Measurements from ENCODE around the gene IKZF3. TPM values are rescaled to one million over a fixed set of nuclear protein-coding genes. Genes with fewer than 3 reads are reported as not detected.

IKZF3 gene
- total and polyA plus RNA-seq, 8 donors = 0.12 to 1.2 (median 0.61) TPM

DNA sequence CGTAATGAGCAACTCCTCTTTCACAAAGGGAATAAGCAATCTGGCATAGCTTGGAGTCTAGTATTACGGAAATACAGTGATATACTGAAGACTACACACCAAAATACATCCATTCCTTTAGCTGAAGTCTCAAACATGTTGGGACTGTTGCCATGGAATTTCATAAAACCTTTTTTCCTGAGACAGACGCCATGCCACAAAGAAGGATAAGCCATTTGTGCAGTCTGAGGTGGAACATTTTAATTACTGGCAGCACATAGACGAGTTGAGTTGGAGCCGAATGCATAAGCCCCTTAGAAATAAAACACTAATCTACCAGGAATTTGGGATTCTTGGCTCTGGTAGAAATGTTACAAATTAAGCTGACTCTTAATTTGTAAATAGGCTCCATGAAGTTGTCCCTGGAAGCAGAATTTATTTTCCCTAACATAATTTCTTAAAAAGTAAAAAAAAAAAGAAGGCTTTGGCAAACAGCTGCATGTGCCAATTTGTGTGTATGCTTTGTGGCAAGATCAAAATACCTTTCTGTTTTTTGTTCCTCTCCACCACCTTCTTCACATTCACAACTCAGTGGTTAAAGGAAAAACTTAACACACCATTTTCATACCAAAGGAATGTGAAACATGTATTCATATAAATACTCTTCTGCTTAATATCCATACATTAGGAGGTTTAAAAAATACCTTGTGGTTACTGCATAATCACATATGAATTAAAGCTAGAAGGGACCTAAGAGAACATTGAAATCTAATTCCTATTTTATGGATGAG lies 100.9 kb downstream of the IKZF3 start:
- 59 to 63% methylated on average over 5 of the region's 5 CpGs for WGBS, 2 donors
- intact Hi-C loops (cut with DNase I) = no loop called here
- FAIRE-seq = no peak

DNA sequence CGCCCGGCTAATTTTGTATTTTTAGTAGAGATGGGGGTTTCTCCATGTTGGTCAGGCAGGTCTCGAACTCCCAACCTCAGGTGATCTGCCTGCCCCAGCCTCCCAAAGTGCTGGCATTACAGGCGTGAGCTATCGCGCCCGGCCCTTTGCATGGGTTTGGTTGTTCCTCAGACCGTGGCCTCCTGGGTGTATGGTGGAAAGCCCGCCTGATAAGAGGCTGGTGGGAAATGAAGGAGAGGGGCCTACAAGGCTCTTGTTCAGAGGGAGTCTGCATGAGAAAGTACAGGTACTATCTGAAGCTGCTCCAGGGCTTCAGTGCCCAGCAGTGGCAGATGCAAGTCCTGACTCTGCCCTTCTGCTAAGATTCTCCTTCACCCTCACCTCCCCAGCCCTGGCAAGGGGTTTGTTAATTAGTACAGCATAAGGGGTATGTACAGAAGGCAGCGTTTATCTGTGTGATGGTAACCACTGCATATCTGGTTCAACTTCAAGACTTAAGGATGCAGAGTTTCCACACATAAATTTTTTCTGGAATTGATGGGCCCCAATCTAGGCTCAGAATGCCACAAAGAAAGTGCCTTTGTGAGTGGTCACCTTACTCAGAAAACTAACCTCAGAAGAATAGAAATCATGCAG lies 102.1 kb downstream of the IKZF3 start:
- 80 to 87% methylated on average over 10 of the region's 10 CpGs for WGBS, 2 donors
- FAIRE-seq (no peak), DNase-seq (peak in 1 of 6 donors; percentile 28), ATAC-seq (no peak)
- no peaks in the 10 kb centered on the region for H3K9me3 ChIP-seq
- no peak overlapping the region for H3K4me3 ChIP-seq
- H3K27ac ChIP-seq = no peak overlapping the region
- H3K4me1 ChIP-seq = no peaks in the 10 kb centered on the region
- intact Hi-C loops (cut with DNase I) = no loop called here
- TF ChIP-seq, protein P1, sequence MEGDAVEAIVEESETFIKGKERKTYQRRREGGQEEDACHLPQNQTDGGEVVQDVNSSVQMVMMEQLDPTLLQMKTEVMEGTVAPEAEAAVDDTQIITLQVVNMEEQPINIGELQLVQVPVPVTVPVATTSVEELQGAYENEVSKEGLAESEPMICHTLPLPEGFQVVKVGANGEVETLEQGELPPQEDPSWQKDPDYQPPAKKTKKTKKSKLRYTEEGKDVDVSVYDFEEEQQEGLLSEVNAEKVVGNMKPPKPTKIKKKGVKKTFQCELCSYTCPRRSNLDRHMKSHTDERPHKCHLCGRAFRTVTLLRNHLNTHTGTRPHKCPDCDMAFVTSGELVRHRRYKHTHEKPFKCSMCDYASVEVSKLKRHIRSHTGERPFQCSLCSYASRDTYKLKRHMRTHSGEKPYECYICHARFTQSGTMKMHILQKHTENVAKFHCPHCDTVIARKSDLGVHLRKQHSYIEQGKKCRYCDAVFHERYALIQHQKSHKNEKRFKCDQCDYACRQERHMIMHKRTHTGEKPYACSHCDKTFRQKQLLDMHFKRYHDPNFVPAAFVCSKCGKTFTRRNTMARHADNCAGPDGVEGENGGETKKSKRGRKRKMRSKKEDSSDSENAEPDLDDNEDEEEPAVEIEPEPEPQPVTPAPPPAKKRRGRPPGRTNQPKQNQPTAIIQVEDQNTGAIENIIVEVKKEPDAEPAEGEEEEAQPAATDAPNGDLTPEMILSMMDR (IDR thresholded peaks at IDR 0.05) = no peak
- no peaks in the 10 kb centered on the region for H3K36me3 ChIP-seq
- no peaks in the 10 kb centered on the region for H3K27me3 ChIP-seq

More for the DNA sequence above, 100.9 kb downstream of the IKZF3 start:
- DNase-seq (no peak), ATAC-seq (no peak)
- Histone ChIP-seq H3K4me1 (no peaks in the 10 kb centered on the region), H3K36me3 (no peaks in the 10 kb centered on the region), H3K27me3 (no peaks in the 10 kb centered on the region), H3K27ac (no peak overlapping the region), H3K9me3 (no peaks in the 10 kb centered on the region), H3K4me3 (no peak overlapping the region)
- TF ChIP-seq, protein P1 (IDR thresholded peaks at IDR 0.05) = no peak

DNA sequence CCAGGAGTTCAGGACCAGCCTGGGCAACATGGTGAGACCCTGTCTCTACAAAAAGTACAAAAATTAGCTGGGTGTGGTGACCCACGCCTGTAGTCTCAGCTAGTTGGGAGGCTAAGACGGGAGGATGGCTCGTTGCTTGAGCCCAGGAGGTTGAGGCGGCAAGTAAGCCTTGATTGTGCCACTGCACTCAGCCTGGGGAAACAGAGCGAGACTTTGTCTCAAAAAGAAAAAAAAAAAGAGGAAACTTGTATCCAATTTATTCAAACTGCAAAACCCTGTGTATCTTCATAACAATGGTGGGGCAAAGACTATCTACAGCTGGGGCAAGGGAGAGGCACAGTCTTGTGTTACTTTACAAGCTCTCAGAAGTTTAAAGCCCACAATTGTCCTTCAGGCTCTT lies 104.9 kb downstream of the IKZF3 start:
- no peak for DNase-seq
- no peak overlapping the region for H3K27ac ChIP-seq
- TF ChIP-seq, protein P1 (IDR thresholded peaks at IDR 0.05) = no peak
- 68 to 86% methylated on average over 5 of the region's 5 CpGs for WGBS, 2 donors
- no peak overlapping the region for H3K4me3 ChIP-seq
- H3K9me3 ChIP-seq = no peaks in the 10 kb centered on the region
- no peak for FAIRE-seq
- intact Hi-C loops (cut with DNase I) = loop anchor here in 1 of 3 donors (5.0 kb wide), 1 partner anchor 137 kb away; no protein-coding TSS in a partner anchor
- ATAC-seq = no peak
- no peaks in the 10 kb centered on the region for H3K4me1 ChIP-seq
- H3K36me3 ChIP-seq = no peaks in the 10 kb centered on the region
- H3K27me3 ChIP-seq = no peaks in the 10 kb centered on the region

DNA sequence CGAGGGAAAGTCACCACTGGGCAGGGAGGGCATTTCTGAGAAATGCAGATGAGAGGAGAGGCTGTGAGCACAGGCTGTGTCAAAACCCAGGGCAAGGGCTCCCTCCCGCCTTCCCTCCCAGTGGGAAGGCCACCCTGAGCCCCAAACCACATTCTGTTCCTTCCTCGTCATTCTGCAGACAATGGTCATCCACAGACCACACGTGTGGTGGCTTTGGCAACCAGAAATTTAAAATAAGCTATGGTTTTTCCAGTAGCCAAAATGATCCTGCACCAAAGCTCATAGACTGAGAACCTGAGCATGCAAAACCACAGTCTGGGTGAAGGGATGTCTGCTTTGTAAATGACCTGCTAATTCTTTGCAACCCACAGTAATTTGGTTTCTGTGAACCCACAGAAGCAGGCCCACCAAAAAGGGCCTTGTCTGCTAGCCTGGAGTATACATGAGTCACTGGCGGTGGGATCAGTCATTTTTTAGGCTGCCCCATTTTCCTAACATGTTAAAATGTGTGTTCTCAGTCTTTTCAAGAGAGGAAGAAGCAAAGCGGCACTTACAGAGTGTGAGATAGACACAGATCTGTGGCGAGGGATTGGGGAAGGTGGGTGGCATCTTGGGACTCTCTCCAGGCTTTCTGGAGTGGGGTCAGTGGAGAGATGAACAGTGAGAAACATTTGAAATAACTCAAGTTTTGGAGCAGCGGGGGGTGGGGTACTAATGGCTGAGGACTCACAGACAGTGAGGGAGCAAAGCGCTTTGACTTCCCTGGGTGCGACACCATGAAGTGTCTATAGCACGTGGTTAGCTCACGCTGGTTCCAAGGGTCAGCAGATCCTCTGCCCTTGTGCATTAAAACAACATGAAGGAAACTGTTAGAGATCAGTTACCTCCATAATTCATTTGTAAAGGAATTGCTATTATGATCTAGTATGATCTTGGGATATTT lies 105.9 kb downstream of the IKZF3 start:
- no peak overlapping the region for H3K27ac ChIP-seq
- intact Hi-C loops (cut with DNase I) = loop anchor here in 1 of 3 donors (5.0 kb wide), 1 partner anchor 136 kb away; no protein-coding TSS in a partner anchor
- ATAC-seq = no peak

More for the DNA sequence above, 105.9 kb downstream of the IKZF3 start:
- Histone ChIP-seq H3K4me1 (peaks cover 0 to 5% (median 4%) of the 10 kb centered on the region in 3 donors), H3K9me3 (no peaks in the 10 kb centered on the region), H3K27me3 (no peaks in the 10 kb centered on the region), H3K4me3 (no peak overlapping the region), H3K36me3 (no peaks in the 10 kb centered on the region)
- FAIRE-seq (no peak), DNase-seq (no peak)
- 56 to 59% methylated on average over 12 of the region's 12 CpGs for WGBS, 2 donors
- TF ChIP-seq, protein P1 (IDR thresholded peaks at IDR 0.05) = no peak
